Esophagus (tissue), 2 donors: ENCODE measurements around the gene LMNB1. TPM values are rescaled to one million over a fixed set of nuclear protein-coding genes. Genes with fewer than 3 reads are reported as not detected.
"Not testable (repeated sequence)": the region's sequence is repeated elsewhere in the genome, so short reads cannot be mapped to it uniquely, and the experiment has no call there.

Experiments used
- H3K27ac ChIP-seq, 2 donors: one replicate each; pipeline ENCODE4 v1.5.1; 2013; ENCODE audit warnings: low read depth in 2 of 2, mild to moderate bottlenecking in 2 of 2, inconsistent platforms in 1 of 2, low read length in 1 of 2, moderate library complexity in 1 of 2
- H3K27me3 ChIP-seq, 2 donors: one replicate each; pipeline ENCODE4 v1.6.1; 2013; ENCODE audit warnings: low read length in 2 of 2, control low read depth in 1 of 2, mild to moderate bottlenecking in 1 of 2; ENCODE audit not compliant: insufficient read depth in 2 of 2, control insufficient read depth in 1 of 2
- H3K36me3 ChIP-seq, 2 donors: one replicate each; pipeline ENCODE4 v1.6.1; 2013; ENCODE audit warnings: low read length in 1 of 2; ENCODE audit not compliant: control insufficient read depth in 2 of 2, insufficient read depth in 2 of 2
- H3K4me1 ChIP-seq, 2 donors: one replicate each; pipeline ENCODE4 v1.6.1; 2013; ENCODE audit warnings: low read length in 1 of 2; ENCODE audit not compliant: control insufficient read depth in 2 of 2, insufficient read depth in 2 of 2
- H3K4me3 ChIP-seq, 2 donors: one replicate each; pipeline ENCODE4 v1.5.1; 2013; ENCODE audit warnings: low read length in 2 of 2, mild to moderate bottlenecking in 2 of 2, low read depth in 1 of 2, moderate library complexity in 1 of 2
- H3K9me3 ChIP-seq, 2 donors: one replicate each; pipeline ENCODE4 v1.6.1; 2013; ENCODE audit warnings: mild to moderate bottlenecking in 2 of 2, low read depth in 1 of 2, low read length in 1 of 2, moderate library complexity in 1 of 2; ENCODE audit not compliant: control insufficient read depth in 2 of 2, insufficient read depth in 1 of 2
- WGBS, 2 donors: extraction: QIAGEN DNeasy Blood & Tissue Kit; methylation state at CpG; one replicate each; pipeline ENCODE4 v1.1.7; 2013; 5-methylcytosine and 5-hydroxymethylcytosine counted together
- polyA plus RNA-seq, 2 donors: library from polyadenylated mRNA; stranded (reverse); fragments of 200-250 nt; gene quantifications; one replicate each; pipeline ENCODE4 v1.2.3, GENCODE V29; 2013
- donor health status: healthy with polysubstance abuse.
- donor health status: Bipolar disorder and iron deficiency.

The LMNB1 gene
- polyA plus RNA-seq, 2 donors = 10.4 to 20.3 TPM

DNA sequence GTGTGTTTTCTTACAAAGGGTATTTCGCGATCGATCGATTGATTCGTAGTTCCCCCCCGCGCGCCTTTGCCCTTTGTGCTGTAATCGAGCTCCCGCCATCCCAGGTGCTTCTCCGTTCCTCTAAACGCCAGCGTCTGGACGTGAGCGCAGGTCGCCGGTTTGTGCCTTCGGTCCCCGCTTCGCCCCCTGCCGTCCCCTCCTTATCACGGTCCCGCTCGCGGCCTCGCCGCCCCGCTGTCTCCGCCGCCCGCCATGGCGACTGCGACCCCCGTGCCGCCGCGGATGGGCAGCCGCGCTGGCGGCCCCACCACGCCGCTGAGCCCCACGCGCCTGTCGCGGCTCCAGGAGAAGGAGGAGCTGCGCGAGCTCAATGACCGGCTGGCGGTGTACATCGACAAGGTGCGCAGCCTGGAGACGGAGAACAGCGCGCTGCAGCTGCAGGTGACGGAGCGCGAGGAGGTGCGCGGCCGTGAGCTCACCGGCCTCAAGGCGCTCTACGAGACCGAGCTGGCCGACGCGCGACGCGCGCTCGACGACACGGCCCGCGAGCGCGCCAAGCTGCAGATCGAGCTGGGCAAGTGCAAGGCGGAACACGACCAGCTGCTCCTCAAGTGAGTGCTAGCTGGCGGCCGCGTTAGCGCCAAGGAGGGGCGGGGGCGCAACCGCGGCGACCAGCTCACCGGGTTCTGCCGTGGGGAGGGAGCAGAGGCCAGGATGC is 480 bp downstream of the LMNB1 start:
- no peaks in the 10 kb centered on the region for H3K36me3 ChIP-seq
- no peaks in the 10 kb centered on the region for H3K9me3 ChIP-seq
- WGBS, 2 donors = 0% methylated on average over 82 to 93 of the region's 93 CpGs
- H3K4me1 ChIP-seq = no peaks in the 10 kb centered on the region
- H3K27ac ChIP-seq = peak overlapping the region; percentile 91 to 94
- no peaks in the 10 kb centered on the region for H3K27me3 ChIP-seq
- H3K4me3 ChIP-seq = peak overlapping the region; percentile 80 to 97

DNA sequence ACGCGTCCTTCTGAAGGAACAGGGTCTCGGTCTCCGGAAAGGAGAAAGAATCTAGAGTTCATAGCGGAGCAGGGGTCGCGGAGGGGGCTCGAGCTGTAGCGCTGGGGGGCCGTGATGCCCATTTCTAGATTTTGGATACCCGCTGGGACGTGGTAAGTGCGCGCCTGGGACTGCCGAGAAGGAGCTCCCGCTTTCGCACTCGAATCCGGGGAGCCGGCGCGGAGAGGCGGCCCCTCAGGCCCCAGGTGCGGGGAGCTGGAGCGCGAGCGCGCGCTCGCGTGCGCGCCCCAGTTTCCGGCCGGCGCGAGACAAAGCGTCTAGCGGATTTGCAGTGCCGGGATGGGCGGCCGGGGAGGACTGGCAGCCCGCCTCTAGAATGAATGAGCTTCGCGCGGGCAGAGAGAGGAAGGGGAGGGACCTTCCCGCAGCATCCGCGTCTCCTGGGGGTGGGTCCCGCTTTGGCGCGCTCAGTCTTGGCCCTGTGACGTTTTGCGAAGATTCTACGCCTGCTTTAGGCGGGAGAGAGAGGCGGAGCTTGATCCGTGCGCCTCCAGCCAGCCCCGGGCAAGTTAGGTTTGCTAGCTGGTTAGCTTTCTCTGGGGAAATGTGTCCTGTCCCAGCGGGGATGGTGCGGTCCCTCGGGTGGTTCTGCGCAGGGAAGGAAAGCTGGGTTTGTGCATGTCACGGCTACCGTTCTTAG is 1.2 kb downstream of the LMNB1 start:
- peak overlapping the region; percentile 91 to 94 for H3K27ac ChIP-seq
- no peaks in the 10 kb centered on the region for H3K27me3 ChIP-seq
- peak overlapping the region; percentile 80 to 97 for H3K4me3 ChIP-seq
- H3K36me3 ChIP-seq = no peaks in the 10 kb centered on the region
- WGBS, 2 donors = 0% methylated on average over 66 of the region's 66 CpGs
- no peaks in the 10 kb centered on the region for H3K9me3 ChIP-seq
- no peaks in the 10 kb centered on the region for H3K4me1 ChIP-seq

DNA sequence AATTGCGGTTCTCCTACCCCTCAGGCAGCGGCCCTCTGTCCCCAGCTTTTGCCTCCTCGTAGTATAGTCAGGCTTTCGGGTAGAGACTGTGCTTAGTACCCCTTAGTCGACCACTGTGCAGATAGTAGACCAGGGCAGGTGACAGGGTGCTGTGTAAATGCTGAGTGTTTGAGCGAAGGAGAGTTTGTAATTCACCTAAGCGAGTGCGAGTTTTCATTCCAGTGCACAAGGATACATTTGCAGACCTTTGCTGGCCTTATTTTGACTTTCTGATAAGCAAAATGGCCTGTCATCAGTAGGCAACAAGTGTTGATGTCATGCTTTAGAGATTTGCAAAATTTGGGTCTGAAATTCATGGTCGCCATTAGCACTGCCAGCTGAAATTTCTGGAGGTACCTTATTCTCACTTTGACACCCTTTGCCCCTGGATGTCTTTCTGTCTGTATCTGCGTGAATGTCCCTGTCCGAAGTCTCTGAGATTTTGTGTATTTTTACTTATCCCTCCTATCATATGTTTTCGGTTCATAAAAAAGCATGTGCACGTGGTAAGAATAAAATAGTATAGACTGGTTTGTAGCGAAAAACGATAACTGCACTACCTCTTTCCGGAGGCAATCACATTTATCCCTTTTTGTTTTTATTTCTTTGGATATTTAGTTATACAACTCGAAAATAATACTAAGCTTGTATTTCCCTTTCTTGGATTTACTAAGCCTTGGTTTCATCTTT is 1.9 kb downstream of the LMNB1 start:
- WGBS, 2 donors = 14 to 20% methylated on average over 17 of the region's 17 CpGs
- peak overlapping the region; percentile 91 to 94 for H3K27ac ChIP-seq

DNA sequence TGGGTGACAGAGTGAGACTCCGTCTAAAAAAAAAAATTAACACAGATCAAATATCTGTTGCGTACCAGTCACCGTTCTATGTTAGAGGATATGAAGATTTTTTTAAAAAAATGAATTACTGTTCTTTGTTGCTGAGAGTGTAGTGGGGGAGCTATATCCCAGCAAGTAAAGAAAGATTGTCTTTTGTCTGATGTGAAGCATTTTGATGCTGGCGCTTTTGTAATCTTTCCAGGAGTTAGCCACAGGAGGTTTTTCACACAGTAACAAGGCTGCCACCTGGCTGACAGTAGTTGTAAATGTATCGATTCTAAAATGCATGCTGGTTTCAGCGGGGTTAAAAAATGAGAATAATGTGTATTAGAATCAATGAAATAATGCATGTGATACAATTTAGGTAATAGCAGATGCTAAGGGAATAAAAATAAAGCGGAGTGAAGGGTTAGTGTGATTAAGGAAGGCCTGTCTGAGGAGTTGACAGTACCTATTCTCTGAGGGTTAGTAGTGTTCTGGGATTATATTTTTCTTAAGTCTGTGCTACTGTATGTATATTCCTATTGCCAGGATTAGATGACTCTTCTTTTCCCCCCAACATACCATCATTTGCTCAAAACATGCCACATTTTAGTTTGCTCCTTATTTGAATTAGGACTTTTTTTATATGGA is 3.4 kb downstream of the LMNB1 start:
- Histone ChIP-seq H3K27ac (no peak overlapping the region), H3K4me1 (no peaks in the 10 kb centered on the region), H3K9me3 (no peaks in the 10 kb centered on the region), H3K4me3 (no peak overlapping the region), H3K36me3 (no peaks in the 10 kb centered on the region), H3K27me3 (no peaks in the 10 kb centered on the region)
- WGBS, 2 donors = 22 to 27% methylated on average over 7 of the region's 7 CpGs

More for the DNA sequence above, 1.9 kb downstream of the LMNB1 start:
- H3K36me3 ChIP-seq = no peaks in the 10 kb centered on the region
- H3K4me1 ChIP-seq = no peaks in the 10 kb centered on the region
- no peaks in the 10 kb centered on the region for H3K27me3 ChIP-seq
- peak overlapping the region; percentile 80 to 97 for H3K4me3 ChIP-seq
- H3K9me3 ChIP-seq = no peaks in the 10 kb centered on the region

DNA sequence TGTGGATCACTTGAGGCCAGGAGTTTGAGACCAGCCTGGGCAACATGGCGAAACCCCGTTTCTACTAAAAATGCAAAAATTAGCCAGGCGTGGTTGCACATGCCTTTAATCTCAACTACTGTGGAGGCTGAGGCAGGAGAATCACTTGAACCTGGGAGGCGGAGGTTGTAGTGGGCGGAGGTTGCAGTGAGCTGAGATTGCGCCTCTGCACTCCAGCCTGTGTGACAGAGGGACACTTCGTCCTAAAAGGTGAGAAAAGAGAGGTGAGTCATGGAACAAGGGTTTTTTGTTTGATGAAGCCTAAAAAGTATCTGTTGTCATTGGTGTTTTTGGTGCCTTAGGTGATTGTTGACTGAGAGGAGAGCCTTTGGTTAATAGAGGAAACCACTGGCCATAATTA is 11.5 kb downstream of the LMNB1 start:
- not testable (repeated sequence) for H3K4me3 ChIP-seq, H3K36me3 ChIP-seq, H3K27ac ChIP-seq, H3K9me3 ChIP-seq, H3K4me1 ChIP-seq, H3K27me3 ChIP-seq
- 90 to 93% methylated on average over 7 of the region's 7 CpGs for WGBS, 2 donors

DNA sequence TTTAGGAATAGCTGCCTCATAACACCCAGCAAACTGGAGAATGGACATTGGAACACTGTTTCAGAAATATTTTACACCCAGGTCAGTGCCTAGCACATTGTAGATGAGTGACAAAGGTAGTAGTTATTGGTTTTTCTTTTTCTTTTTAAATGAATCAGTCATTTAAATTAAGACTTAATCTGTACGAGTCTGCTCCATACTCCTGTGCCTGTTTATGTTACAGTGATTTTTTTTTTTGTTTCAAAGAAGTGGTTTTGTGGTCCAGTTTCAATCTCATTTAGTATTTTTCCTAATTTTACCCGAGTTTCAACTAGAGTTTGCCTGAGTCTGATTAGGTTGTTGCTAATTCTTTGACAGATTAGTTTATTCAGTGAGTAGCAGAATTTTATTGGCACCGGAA is 16.2 kb downstream of the LMNB1 start:
- Histone ChIP-seq H3K27ac (no peak overlapping the region), H3K4me1 (no peaks in the 10 kb centered on the region), H3K36me3 (no peaks in the 10 kb centered on the region), H3K9me3 (no peaks in the 10 kb centered on the region), H3K4me3 (no peak overlapping the region), H3K27me3 (no peaks in the 10 kb centered on the region)
- WGBS, 2 donors = 75 to 81% methylated on average over 3 of the region's 3 CpGs

DNA sequence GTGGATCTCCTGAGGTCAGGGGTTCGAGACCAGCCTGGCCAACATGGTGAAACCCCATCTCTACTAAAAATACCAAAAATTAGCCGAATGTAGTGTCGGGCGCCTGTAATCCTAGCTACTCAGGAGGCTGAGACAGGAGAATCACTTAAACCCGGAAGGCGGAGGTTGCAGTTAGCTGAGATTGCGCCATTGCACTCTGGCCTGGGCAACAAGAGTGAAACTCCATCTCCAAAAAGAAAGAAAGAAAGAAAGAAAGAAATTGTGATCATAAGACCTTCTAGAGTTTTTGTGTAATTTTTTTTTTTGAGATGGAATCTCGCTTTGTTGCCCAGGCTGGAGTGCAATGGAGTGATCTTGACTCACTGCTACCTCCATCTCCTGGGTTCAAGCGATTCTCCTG is 16.7 kb downstream of the LMNB1 start:
- not testable (repeated sequence) for H3K4me1 ChIP-seq, H3K27me3 ChIP-seq, H3K27ac ChIP-seq, H3K4me3 ChIP-seq, H3K9me3 ChIP-seq, H3K36me3 ChIP-seq
- 94 to 95% methylated on average over 9 of the region's 9 CpGs for WGBS, 2 donors

DNA sequence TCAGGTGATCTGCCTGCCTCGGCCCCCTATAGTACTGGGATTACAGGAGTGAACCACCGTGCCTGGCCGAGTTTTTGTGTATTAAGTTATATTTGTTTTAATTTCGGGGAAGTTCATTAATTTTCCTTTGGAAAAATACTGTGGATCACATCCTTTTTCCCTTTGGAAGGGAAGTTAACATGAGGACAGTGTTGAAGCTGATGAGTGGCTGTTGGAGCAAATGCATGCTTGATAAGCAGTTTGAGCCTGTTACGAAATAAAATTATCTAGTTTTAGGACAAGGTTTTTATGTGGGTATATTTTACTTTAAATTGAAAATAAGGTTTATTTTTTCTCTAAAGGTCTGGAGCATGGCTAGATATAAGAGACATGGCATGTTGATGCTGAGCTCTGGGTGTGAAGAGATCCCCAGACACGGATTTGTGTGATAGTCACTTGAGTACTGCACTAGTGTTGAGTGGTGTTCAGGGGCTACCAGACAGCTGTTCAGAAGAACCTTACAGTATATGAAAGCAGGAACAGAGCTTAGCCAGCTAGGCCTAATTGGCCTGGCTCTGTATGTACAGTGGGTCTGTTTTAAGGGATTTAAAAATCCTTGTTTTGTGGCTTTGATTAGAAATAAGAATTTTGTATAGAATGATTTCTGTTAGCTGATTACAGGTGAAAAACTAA is 17.4 kb downstream of the LMNB1 start:
- WGBS, 2 donors = 65 to 66% methylated on average over 6 of the region's 6 CpGs
- Histone ChIP-seq H3K4me3 (no peak overlapping the region), H3K9me3 (no peaks in the 10 kb centered on the region), H3K27ac (no peak overlapping the region), H3K27me3 (no peaks in the 10 kb centered on the region), H3K4me1 (no peaks in the 10 kb centered on the region), H3K36me3 (no peaks in the 10 kb centered on the region)

DNA sequence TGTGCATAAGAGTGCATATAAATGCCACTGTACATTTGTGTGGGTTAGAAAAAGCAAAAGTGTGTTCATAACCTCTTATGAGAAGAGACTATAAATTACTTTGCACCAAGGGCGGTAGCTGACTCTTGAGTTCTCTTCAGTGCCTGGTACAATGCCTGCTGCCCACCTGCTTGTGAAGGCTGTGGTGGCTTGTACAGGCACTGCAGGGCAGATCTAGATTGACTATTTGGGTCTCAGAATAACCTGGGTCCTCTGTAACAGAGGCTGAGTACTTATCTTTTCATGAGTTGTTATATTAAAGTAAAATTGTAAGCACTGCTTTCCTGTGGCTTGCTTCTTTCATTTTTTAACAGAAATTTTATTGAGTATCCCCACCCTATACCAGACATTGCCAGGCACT is 22.8 kb downstream of the LMNB1 start:
- Histone ChIP-seq H3K9me3 (no peaks in the 10 kb centered on the region), H3K27me3 (no peaks in the 10 kb centered on the region), H3K27ac (no peak overlapping the region), H3K4me3 (no peak overlapping the region), H3K4me1 (no peaks in the 10 kb centered on the region), H3K36me3 (no peaks in the 10 kb centered on the region)
- 95% methylated on average over 1 of the region's 1 CpG for WGBS, 2 donors
